Pons (tissue), 1 donor: Measurements from ENCODE around the gene SPRED3.
"Not testable (repeated sequence)": the region's sequence is repeated elsewhere in the genome, so short reads cannot be mapped to it uniquely, and the experiment has no call there.

Source experiments
- DNase-seq: peaks from one replicate; pipeline ENCODE4 v3.0.0-alpha.2; 2016; ENCODE audit warnings: low spot score

Gene SPRED3

GRCh38 chr19:38391911-38392464 is 3.5 kb downstream of the SPRED3 start:
- no peak for DNase-seq

GRCh38 chr19:38392707-38393308 is 4.3 kb downstream of the SPRED3 start:
- DNase-seq = no peak

DNA sequence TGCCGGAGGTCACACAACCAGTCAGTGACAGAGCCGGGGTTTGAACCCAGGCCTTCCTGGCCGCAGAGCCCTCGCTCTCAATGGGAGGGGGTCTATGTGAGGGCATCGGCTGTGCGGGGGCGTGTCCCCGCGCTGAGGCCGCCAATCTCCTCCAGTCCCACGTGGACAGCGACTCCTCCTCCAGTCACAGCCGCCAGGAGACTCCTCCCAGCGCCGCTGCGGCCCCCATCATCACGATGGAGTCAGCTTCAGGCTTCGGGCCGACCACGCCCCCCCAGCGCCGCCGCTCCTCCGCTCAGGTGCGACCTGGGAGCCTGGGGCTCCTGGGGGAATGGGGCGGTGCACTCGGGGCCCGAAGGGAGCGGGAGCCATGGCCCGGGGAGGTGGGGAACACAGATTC is 6.0 kb downstream of the SPRED3 start:
- no peak for DNase-seq

GRCh38 chr19:38395381-38396114 is 7.1 kb downstream of the SPRED3 start:
- no peak for DNase-seq

DNA sequence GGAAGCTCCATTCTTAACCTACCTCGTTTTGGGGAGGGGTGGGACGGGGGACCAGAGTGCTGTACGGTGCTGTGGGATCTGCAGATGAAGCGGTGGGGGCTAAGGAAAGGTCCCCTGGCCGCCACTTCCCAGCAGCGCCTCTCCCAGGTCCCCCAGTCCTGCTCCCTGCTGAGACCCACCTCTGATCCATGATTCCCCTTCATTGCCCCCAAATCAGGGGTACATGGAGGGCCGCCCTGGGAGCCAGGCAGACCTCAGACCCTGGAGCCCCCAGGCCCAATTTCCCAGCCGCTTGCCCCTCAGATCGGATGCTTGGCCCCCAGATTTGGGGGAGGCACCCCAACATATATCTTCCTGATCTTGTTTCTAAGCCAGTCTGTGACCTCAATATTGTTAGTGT is 10.6 kb downstream of the SPRED3 start:
- DNase-seq = no peak

GRCh38 chr19:38399537-38399936 is 11.0 kb downstream of the SPRED3 start:
- DNase-seq = no peak

DNA sequence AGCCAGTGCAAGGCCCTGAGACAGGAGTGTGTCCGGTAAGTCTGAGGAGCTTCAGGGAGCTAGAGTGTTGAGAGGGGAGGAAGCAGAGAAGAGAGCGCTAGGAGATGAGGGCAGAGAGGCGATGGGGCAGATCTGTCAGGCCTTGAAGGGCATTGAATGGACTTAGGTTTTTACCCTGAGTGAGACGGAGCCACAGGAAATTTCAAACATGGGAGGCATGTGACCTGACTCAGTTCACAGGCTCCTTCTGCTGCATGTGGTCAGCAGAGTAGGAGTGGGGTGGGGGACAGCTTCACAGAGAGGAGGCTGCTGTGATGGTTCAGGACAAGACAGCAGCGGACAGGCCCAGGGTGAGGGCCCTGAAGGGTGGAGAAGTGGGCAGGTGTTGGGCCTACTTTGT is 11.9 kb downstream of the SPRED3 start:
- DNase-seq = no peak

DNA sequence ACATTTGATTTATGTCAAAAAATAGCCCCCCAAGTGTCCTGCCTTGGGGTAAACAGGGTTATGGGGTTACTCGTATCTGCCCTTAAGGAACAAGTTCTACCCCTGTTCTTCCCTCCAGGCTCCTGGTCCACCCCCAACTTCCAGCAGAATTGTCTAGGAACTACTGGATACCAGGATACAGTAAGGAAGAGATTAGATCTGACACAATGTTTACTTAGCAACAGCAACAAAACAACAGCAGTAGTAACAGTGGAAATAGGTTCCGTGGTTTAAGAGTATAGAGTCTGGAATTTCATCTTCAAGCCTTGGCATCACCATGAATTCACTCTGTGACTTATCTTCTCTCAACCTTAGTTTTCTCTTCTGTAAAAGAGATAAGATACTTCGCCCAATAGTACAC is 12.7 kb downstream of the SPRED3 start:
- DNase-seq = no peak

GRCh38 chr19:38402623-38402966 is 14.1 kb downstream of the SPRED3 start:
- DNase-seq = no peak

DNA sequence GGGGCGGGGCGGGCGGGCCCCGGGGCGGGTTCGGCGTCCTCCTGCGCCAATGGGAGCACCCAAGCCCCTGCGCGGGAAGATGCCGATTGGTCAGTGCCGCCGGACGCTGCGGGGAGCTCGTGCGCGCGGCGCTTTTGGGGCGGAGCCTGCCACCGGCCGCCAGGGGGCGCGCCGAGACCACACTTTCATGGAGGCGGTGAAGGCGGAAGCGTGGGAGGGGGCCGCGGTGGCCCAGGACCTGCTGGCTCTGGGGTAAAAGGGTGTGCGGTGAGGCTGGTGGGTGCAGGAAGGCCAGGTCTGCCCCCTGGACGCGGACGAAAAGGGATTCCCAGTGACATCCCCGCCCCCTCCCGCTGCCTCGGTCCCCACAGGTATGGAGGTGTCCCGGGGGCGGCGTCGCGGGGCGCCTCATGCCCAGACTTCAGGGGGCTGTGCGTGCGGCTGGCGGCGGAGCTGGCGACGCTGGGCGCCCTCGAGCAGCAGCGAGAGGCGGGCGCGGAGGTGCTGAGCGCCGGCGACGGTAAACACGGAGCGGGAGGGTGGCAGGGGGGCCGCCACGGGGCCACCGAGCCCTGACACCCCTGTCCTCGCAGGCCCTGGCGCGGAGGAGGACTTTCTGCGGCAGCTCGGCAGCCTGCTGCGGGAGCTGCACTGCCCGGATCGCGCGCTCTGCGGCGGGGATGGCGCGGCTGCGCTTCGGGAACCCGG is 14.6 kb downstream of the SPRED3 start, which contains the start of gene FAM98C:
FAM98C (plus strand) TSS at position 127 of the 708 bp plus-strand sequence; CDS start at position 188, 61 bp downstream.
- peak; percentile 96 for DNase-seq

- DNase-seq = no peak
These were observed 16.4 kb downstream of the SPRED3 start for GRCh38 chr19:38404858-38405257.

- no peak for DNase-seq
These were observed 16.8 kb downstream of the SPRED3 start for GRCh38 chr19:38405276-38405675.

DNA sequence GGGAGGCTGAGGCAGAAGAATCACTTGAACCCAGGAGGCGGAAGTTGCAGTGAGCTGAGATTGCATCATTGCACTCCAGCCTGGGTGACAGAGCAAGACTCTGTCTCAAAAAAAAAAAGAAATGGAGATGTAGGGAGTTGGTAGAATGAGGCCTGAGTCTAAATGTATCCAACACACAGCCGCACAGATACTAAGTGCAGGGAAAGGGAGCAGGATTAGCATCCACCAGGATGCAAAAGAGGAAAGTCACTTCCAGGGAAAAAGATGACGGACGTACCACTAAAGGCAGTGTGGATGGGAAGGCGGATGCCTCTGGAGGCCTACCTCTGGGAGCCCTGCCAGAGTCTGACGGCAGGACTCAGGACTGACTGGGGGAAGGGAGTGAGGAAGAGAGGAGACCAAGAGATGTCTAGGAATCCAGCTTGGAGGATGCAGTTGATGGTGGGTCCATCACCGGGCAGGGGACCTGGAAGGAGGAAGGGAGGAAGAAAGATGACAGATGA is 21.2 kb downstream of the SPRED3 start:
- no peak for DNase-seq

DNA sequence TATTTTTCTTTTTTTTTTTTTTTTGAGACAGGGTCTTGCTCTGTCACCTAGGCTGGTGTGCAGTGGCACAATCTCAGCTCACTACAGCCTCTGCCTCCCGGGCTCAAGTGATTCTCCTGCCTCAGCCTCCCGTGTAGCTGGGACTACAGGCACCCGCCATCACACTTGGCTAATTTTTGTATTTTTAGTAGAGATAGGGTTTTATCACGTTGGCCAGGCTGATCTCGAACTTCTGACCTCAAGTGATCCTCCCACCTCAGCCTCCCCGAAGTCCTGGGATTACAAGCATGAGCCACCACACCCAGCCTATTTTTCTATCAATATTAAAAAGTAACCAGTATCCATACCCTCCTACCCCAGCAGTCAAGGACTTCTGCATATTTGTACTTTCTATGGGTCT is 21.9 kb downstream of the SPRED3 start:
- not testable (repeated sequence) for DNase-seq

GRCh38 chr19:38411041-38411712 is 22.7 kb downstream of the SPRED3 start:
- no peak for DNase-seq

DNA sequence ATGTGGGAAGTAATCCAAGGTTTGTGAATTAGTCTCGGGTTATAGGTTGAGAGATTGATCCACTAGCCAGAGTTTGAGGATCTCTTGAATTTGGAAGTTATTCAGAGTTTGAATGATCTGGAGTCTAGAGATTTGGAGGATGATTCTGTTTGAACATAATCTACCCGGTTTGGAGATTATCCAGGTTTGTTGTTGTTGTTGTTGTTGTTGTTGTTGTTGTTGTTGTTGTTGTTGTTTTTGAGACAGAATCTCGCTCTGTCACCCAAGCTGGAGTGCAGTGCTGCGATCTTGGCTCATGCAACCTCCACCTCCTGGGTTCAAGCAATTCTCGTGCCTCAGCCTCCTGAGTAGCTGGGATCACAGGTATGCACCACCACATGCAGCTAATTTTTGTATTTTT is 23.4 kb downstream of the SPRED3 start:
- not testable (repeated sequence) for DNase-seq

GRCh38 chr19:38412491-38412890 is 24.0 kb downstream of the SPRED3 start:
- no peak for DNase-seq

DNA sequence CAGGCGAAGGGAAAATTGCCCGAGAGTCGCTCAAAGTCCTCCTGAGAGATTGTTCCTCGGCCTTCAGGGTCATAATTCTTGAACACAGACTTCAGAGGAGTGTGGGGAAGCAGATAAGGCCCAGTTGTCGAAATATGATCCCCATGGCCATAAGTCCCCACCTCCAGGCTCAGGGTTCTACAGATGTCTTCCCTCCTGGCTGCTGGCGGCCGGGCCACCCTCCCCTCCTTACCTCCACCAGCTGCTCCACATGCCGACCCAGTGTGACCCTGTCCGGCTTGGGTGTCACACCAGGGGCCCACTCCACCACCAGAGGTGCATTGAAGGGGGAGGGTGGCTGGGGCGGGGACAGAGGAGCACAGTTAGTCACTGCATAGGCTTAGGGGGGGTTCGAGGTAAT is 24.5 kb downstream of the SPRED3 start:
- DNase-seq = no peak

DNA sequence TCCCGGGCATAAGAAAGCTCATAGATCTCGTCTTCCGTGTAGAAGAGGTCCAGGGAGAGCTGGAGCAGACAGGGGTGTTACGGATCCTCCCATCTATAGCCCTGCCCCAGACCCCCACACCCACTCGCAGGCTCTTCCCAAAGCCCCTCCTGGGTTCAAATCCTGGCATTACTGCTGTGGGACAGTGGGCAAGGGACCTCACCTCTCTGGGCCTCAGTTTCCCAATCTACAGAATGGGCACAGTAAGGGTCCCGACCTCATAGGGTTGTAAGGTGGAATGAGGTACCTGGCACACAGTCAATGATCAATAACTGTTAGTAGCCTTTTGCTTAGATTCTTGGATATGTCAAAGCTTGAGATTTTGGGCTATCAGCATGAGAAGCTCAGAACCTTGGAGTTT is 24.9 kb downstream of the SPRED3 start:
- no peak for DNase-seq

GRCh38 chr19:38417146-38417543 is 28.6 kb downstream of the SPRED3 start:
- no peak for DNase-seq

DNA sequence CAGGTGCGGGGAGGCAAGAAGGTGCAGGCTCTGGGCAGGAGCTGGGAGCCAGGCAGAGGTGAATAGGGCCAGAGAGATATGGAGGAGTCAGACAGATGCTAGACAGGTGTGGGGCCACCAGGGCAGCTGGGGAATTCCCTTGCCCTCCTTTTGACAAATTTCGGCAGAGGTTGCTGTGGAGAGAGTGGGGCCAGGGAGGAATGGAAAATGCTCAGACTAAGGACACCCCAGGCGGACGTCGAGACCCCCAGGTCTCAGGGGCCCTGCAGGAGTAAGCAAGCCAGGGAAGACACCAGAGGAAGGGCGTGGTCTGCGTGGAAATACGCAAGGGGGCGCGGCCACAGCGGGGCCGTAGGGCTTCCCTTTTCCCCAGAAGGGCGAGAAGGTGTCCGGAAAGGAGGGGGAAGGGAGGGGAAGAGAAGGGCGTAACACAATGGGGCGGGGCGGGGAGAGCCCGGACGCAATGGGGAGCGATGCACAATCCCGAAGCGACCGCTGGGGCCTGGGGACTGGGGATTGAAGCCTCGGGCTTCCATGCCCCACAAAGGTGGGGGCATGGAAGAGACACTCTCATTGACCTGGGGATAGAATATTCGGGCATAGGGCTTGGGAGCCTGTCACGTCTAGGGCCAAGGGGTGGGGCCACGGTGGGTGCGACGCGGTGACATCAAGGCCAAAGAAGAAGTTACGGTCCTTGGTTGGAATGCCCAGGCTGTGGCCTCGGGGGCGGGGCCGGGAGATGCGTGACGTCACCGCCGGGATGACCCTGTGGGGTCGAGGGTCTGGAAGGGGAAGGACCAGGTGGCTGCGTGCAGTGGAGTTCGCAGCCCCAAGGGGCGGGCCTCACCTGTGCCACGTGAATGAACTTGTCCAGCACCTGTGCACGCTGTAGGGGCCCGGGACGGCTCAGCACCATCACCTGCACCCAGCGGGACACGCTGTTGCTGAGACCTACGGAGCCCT is 29.3 kb downstream of the SPRED3 start:
- DNase-seq = peak; percentile 25
